Renal cortical epithelial cell (primary cell): ENCODE measurements around the gene PRICKLE4. TPM values are rescaled to one million over a fixed set of nuclear protein-coding genes. Genes with fewer than 3 reads are reported as not detected.

ENCODE experiments used
- total RNA-seq: library from RNA; depleted of rRNA; stranded (reverse); fragments of >200 nt; gene quantifications from 2 replicates; pipeline ENCODE4 v1.2.3, GENCODE V29; 2014

The PRICKLE4 gene
- total RNA-seq, 1 donor from 2014 or later: 1.7 TPM

Other genes starting within 250 kb of the PRICKLE4 start
- 1.9 and 8.0 TPM in 2 replicates for gene FOXP4, start 234.4 kb upstream of the PRICKLE4 start, total RNA-seq
- gene MDFI, start 142.3 kb upstream of the PRICKLE4 start, total RNA-seq: 3.4 and 20.0 TPM in 2 replicates
- gene TFEB, start 45.2 kb upstream of the PRICKLE4 start, total RNA-seq: 5.2 and 14.7 TPM in 2 replicates
- gene PGC, start 33.4 kb upstream of the PRICKLE4 start, total RNA-seq: not detected in 2 replicates
- 0.35 and 2.0 TPM in 2 replicates for gene FRS3, start 882 bp upstream of the PRICKLE4 start, total RNA-seq
- 60.7 and 96.6 TPM in 2 replicates for gene TOMM6, start 6.9 kb downstream of the PRICKLE4 start, total RNA-seq
- gene USP49, start 114.6 kb downstream of the PRICKLE4 start, total RNA-seq: 0.87 and 6.3 TPM in 2 replicates
- gene MED20, start 140.4 kb downstream of the PRICKLE4 start, total RNA-seq: 39.2 and 42.5 TPM in 2 replicates
- 12.5 and 31.4 TPM in 2 replicates for gene BYSL, start 140.7 kb downstream of the PRICKLE4 start, total RNA-seq
- gene CCND3, start 161.0 kb downstream of the PRICKLE4 start, total RNA-seq: 54.9 and 113 TPM in 2 replicates